ENCODE results near the gene PCP4L1.
"Not testable (repeated sequence)": the region's sequence is repeated elsewhere in the genome, so short reads cannot be mapped to it uniquely, and the experiment has no call there.

PCP4L1 gene

DNA sequence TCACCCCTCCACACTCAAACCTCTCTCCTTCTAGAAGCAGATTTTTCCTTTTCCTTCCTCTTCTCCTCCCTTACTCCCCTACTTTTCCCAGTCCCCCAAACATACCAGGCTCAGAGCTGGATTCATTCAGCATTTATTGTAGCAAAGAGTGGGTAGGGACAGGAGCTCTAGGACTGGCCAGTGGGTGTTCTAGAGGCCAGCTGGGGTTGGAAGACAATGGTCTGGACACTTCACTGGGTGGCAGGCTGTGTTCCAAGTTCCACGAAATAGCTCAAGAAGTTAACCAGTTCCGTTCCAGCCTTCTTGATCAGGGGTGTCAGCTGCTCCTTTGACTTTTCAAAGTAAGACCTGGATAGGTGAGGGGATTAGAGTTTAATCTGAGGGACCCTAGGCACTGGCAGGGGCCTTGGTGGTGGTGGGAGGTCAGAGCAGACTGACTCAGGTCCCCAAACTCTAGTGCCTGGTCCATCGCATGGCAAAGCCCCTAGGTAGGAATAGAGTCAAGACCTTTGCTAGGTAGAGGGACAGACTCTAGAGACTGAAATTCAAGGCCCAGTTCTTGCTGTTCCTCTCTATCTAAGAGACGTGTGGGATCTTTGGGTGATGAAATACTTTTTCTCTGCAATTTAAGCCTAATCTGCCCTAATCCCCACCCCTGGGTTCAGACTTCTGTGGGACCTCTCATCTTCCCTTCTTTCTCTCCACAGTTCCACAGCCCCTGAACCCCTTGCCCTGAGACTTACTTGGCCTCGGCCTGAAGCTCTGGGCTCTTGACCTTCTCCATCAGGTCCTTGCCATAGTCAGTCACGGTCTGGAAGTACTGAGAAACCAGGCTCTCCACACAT lies 36.1 kb upstream of the PCP4L1 start:
- no peak overlapping the region for H3K4me3 ChIP-seq (ENCODE audit: insufficient read depth, low read depth, low read length, poor library complexity, severe bottlenecking)
- no peak for DNase-seq
- peaks cover 19% of the 10 kb centered on the region for H3K4me1 ChIP-seq (ENCODE audit: control insufficient read depth, insufficient read depth, low read length, poor library complexity, severe bottlenecking)
- no peaks in the 10 kb centered on the region for H3K9me3 ChIP-seq (ENCODE audit: control insufficient read depth, low read length)
- H3K27ac ChIP-seq (ENCODE audit: insufficient read depth, low read length, poor library complexity, severe bottlenecking), result no peak overlapping the region
- H3K27me3 ChIP-seq (replicated peaks; ENCODE audit: control insufficient read depth, insufficient read depth, low read length, poor library complexity, severe bottlenecking), result no peaks in the 10 kb centered on the region
- H3K36me3 ChIP-seq (ENCODE audit: control insufficient read depth, insufficient read depth, low read length), result no peaks in the 10 kb centered on the region

DNA sequence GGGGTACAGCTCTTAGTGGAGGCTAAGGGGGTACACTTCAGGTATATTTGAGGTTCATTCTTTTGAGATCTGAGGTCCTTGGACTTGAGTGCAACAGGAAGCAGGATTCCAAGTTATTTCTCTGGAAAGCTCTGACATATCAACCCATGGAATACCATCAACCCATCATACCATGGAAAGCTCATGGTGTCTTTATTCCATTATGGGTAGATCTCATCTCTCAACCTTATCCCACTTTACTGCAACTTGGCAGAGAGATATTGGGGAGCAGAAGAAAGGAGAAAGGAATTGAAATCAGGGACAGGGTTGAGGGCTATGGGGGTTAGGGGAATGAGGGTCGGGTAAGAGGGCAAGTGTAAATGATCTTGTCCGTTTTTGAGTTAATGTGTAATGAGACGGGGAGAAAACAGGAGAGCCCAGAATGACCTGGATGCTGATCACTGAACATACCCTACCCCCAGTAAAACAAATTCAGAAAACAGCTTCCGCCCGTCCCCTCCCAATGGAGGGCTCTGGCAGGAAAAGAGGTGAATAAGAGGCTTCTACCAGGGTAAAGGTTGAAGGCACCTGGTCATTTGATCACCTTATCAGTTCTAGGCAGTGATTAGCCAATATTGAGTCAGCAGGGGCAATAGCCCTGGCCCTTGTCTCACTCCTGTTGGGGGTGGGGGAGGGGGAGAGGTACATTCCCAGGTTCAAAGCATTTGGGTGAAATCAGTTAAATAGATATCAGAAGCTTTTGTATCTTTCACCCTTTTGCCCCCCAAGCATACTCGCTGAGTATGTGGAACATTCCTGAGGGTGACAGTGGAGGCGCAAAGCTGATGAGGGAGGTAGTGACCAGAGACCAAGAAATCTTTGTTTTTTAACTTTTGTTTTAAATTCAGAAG lies 34.5 kb upstream of the PCP4L1 start:
- H3K27ac ChIP-seq (ENCODE audit: insufficient read depth, low read length, poor library complexity, severe bottlenecking), result no peak overlapping the region
- no peaks in the 10 kb centered on the region for H3K9me3 ChIP-seq (ENCODE audit: control insufficient read depth, low read length)
- peaks cover 20% of the 10 kb centered on the region for H3K4me1 ChIP-seq (ENCODE audit: control insufficient read depth, insufficient read depth, low read length, poor library complexity, severe bottlenecking)
- no peaks in the 10 kb centered on the region for H3K27me3 ChIP-seq (replicated peaks; ENCODE audit: control insufficient read depth, insufficient read depth, low read length, poor library complexity, severe bottlenecking)
- no peak for DNase-seq
- H3K4me3 ChIP-seq (ENCODE audit: insufficient read depth, low read depth, low read length, poor library complexity, severe bottlenecking), result no peak overlapping the region
- peaks cover 9% of the 10 kb centered on the region for H3K36me3 ChIP-seq (ENCODE audit: control insufficient read depth, insufficient read depth, low read length)

DNA sequence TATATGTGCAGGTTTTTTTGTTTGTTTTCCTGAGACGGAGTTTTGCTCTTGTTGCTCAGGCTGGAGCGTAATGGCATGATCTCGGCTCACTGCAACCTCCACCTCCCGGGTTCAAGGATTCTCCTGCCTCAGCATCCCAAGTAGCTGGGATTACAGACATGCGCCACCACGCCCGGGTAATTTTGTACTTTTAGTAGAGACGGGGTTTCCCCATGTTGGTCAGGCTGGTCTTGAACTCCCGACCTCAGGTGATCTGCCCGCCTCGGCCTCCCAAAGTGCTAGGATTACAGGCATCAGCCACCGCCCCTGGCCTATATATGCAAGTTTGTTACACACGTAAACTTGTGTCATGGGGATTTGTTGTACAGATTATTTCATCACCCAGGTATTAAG lies 33.9 kb upstream of the PCP4L1 start:
- DNase-seq; H3K9me3 ChIP-seq (ENCODE audit: control insufficient read depth, low read length); H3K4me3 ChIP-seq (ENCODE audit: insufficient read depth, low read depth, low read length, poor library complexity, severe bottlenecking); H3K27me3 ChIP-seq (replicated peaks; ENCODE audit: control insufficient read depth, insufficient read depth, low read length, poor library complexity, severe bottlenecking); H3K27ac ChIP-seq (ENCODE audit: insufficient read depth, low read length, poor library complexity, severe bottlenecking): not testable (repeated sequence)
- peaks cover 15% of the 10 kb centered on the region for H3K36me3 ChIP-seq (ENCODE audit: control insufficient read depth, insufficient read depth, low read length)
- peaks cover 20% of the 10 kb centered on the region for H3K4me1 ChIP-seq (ENCODE audit: control insufficient read depth, insufficient read depth, low read length, poor library complexity, severe bottlenecking)

- H3K27me3 ChIP-seq (replicated peaks; ENCODE audit: control insufficient read depth, insufficient read depth, low read length, poor library complexity, severe bottlenecking), result no peaks in the 10 kb centered on the region
- DNase-seq, result no peak
- no peaks in the 10 kb centered on the region for H3K9me3 ChIP-seq (ENCODE audit: control insufficient read depth, low read length)
- peaks cover 20% of the 10 kb centered on the region for H3K4me1 ChIP-seq (ENCODE audit: control insufficient read depth, insufficient read depth, low read length, poor library complexity, severe bottlenecking)
- H3K27ac ChIP-seq (ENCODE audit: insufficient read depth, low read length, poor library complexity, severe bottlenecking), result peak overlapping the region; percentile 10
- peaks cover 20% of the 10 kb centered on the region for H3K36me3 ChIP-seq (ENCODE audit: control insufficient read depth, insufficient read depth, low read length)
- no peak overlapping the region for H3K4me3 ChIP-seq (ENCODE audit: insufficient read depth, low read depth, low read length, poor library complexity, severe bottlenecking)
Observed at GRCh38 chr1:161225178-161225533, 33.4 kb upstream of the PCP4L1 start.

DNA sequence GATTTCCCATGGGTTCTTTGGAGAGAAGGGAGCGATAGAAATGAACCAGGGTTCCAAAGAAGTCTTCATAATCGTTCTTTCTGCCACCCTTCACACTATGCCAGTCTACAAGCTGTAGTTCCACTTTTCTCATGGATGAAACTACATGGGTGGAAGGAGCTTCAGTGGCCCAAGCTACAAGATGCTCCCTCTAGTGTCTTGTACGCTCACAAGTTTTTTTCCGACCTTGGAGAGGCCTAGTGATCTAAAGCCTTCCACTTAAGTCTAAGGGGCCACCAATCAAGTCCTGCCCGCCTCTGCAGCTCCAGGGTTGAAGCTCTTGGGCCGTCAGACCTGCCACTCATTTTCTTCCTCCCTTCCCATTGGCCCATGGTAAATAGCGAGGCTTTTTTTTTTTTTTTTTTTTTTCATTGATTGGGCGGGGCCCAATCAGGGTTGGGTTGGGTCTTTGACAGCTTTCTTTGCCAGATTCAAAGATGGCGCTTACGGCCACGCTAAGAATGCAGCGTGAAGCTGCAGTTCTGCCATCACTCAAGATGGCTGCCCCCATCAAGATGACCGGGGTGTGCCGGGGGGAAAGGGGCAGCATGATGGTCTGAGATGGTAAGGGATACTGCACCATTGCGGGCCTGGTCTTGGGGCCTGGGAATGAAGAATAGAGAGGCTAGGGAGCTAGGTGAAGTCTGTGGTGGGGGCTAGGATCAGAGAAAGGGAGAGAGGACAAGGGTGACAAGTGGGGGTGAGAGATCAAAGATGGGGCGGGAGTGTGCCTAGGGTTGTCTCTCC lies 32.8 kb upstream of the PCP4L1 start, which contains the start of gene TOMM40L:
TOMM40L (plus strand) TSS at position 527 of the 786 bp plus-strand sequence. CDS start 430 bp downstream, outside the sequence.
- Histone ChIP-seq H3K9me3 (ENCODE audit: control insufficient read depth, low read length) (no peaks in the 10 kb centered on the region), H3K4me3 (ENCODE audit: insufficient read depth, low read depth, low read length, poor library complexity, severe bottlenecking) (peak within 1 kb of the TSS; percentile 70), H3K36me3 (ENCODE audit: control insufficient read depth, insufficient read depth, low read length) (peaks cover 21% of the 10 kb centered on the region), H3K27ac (ENCODE audit: insufficient read depth, low read length, poor library complexity, severe bottlenecking) (peak within 1 kb of the TSS; percentile 56), H3K27me3 (replicated peaks; ENCODE audit: control insufficient read depth, insufficient read depth, low read length, poor library complexity, severe bottlenecking) (no peaks in the 10 kb centered on the region), H3K4me1 (ENCODE audit: control insufficient read depth, insufficient read depth, low read length, poor library complexity, severe bottlenecking) (peaks cover 20% of the 10 kb centered on the region)
- peak; percentile 83 to 86 (median 84) for DNase-seq

- H3K4me3 ChIP-seq (ENCODE audit: insufficient read depth, low read depth, low read length, poor library complexity, severe bottlenecking), result peak overlapping the region; percentile 70
Observed at GRCh38 chr1:161226320-161226711, 32.2 kb upstream of the PCP4L1 start.

GRCh38 chr1:161226759-161227158 lies 31.8 kb upstream of the PCP4L1 start:
- peak overlapping the region; percentile 70 for H3K4me3 ChIP-seq (ENCODE audit: insufficient read depth, low read depth, low read length, poor library complexity, severe bottlenecking)
- no peaks in the 10 kb centered on the region for H3K27me3 ChIP-seq (replicated peaks; ENCODE audit: control insufficient read depth, insufficient read depth, low read length, poor library complexity, severe bottlenecking)
- H3K27ac ChIP-seq (ENCODE audit: insufficient read depth, low read length, poor library complexity, severe bottlenecking), result no peak overlapping the region

More at GRCh38 chr1:161226320-161226711, 32.2 kb upstream of the PCP4L1 start:
- Histone ChIP-seq H3K9me3 (ENCODE audit: control insufficient read depth, low read length) (no peaks in the 10 kb centered on the region), H3K4me1 (ENCODE audit: control insufficient read depth, insufficient read depth, low read length, poor library complexity, severe bottlenecking) (peaks cover 20% of the 10 kb centered on the region), H3K36me3 (ENCODE audit: control insufficient read depth, insufficient read depth, low read length) (peaks cover 21% of the 10 kb centered on the region), H3K27me3 (replicated peaks; ENCODE audit: control insufficient read depth, insufficient read depth, low read length, poor library complexity, severe bottlenecking) (no peaks in the 10 kb centered on the region), H3K27ac (ENCODE audit: insufficient read depth, low read length, poor library complexity, severe bottlenecking) (peak overlapping the region; percentile 56)
- no peak for DNase-seq

DNA sequence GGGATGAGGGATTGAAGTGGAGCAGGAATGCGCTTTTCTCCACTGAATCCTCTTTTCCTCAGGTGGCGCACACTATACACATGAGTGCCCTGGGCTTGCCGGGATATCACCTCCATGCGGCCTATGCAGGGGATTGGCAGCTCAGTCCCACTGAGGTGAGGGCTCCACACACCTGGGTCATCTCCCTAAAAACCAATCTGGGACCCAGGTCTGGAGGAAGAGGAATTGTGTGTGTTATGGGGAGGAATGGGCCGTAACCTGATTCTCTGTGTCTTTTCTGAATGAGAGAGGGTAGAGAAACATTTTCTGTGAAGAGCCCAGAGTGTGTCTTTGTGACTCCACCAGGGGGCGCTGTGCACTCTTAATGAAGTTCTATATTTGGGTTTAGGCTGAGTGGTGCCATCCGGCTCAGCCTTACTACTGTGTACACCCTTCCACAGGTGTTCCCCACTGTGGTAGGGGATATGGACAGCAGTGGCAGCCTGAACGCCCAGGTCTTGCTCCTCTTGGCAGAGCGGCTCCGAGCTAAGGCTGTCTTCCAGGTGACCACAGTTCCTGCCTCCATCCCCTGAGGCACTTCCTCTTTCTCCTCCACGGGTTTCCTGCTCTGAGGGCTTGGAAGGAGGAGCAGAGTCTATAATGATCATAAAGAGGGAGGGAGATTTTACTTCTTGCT lies 31.2 kb upstream of the PCP4L1 start:
- Histone ChIP-seq H3K4me3 (ENCODE audit: insufficient read depth, low read depth, low read length, poor library complexity, severe bottlenecking) (no peak overlapping the region), H3K27me3 (replicated peaks; ENCODE audit: control insufficient read depth, insufficient read depth, low read length, poor library complexity, severe bottlenecking) (no peaks in the 10 kb centered on the region), H3K27ac (ENCODE audit: insufficient read depth, low read length, poor library complexity, severe bottlenecking) (no peak overlapping the region), H3K36me3 (ENCODE audit: control insufficient read depth, insufficient read depth, low read length) (peaks cover 21% of the 10 kb centered on the region), H3K9me3 (ENCODE audit: control insufficient read depth, low read length) (no peaks in the 10 kb centered on the region), H3K4me1 (ENCODE audit: control insufficient read depth, insufficient read depth, low read length, poor library complexity, severe bottlenecking) (peaks cover 20% of the 10 kb centered on the region)
- DNase-seq, result peak; percentile 65 to 81 (median 73)

More at GRCh38 chr1:161226759-161227158, 31.8 kb upstream of the PCP4L1 start:
- DNase-seq, result no peak
- no peaks in the 10 kb centered on the region for H3K9me3 ChIP-seq (ENCODE audit: control insufficient read depth, low read length)
- peaks cover 21% of the 10 kb centered on the region for H3K36me3 ChIP-seq (ENCODE audit: control insufficient read depth, insufficient read depth, low read length)
- H3K4me1 ChIP-seq (ENCODE audit: control insufficient read depth, insufficient read depth, low read length, poor library complexity, severe bottlenecking), result peaks cover 20% of the 10 kb centered on the region

DNA sequence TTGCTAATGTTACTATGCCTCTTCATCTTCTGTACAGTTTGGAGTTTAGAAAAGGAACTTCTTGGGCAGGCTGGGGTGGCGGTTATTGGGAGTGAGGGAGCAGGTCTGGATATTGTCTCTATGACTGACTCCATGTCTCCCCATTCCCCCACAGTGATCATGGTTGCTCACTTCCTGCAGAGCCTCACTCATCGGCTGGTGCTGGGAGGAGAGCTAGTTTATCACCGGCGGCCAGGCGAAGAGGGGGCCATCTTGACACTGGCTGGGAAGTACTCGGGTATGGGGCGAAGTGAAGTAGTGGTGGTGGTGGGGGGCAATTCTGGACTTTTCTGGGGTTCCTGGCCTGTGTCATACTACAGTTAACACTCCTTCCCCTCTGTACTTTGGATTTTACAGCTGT lies 30.5 kb upstream of the PCP4L1 start:
- Histone ChIP-seq H3K36me3 (ENCODE audit: control insufficient read depth, insufficient read depth, low read length) (peaks cover 21% of the 10 kb centered on the region), H3K4me3 (ENCODE audit: insufficient read depth, low read depth, low read length, poor library complexity, severe bottlenecking) (no peak overlapping the region), H3K9me3 (ENCODE audit: control insufficient read depth, low read length) (no peaks in the 10 kb centered on the region), H3K4me1 (ENCODE audit: control insufficient read depth, insufficient read depth, low read length, poor library complexity, severe bottlenecking) (peaks cover 20% of the 10 kb centered on the region), H3K27ac (ENCODE audit: insufficient read depth, low read length, poor library complexity, severe bottlenecking) (no peak overlapping the region), H3K27me3 (replicated peaks; ENCODE audit: control insufficient read depth, insufficient read depth, low read length, poor library complexity, severe bottlenecking) (no peaks in the 10 kb centered on the region)
- no peak for DNase-seq

Data from effector memory CD4-positive, alpha-beta T cell (primary cell).